Measurements from ENCODE around the gene KCMF1. TPM values are rescaled to one million over a fixed set of nuclear protein-coding genes. Genes with fewer than 3 reads are reported as not detected.

The KCMF1 gene
- total and polyA plus RNA-seq, 10 of the 15 experiments (the other 5 are each of a cell fraction or from before 2014, with no cell fraction given): 8.4 to 124 (median 43.0) TPM

- ChIA-PET RAD21 (ENCODE audit: unreplicated experiment) (interaction anchor here (2.9 kb wide), 1 partner anchor 13 kb away, joined by 12 read pairs; no protein-coding TSS in a partner anchor), CTCF (interaction anchor here (0.6 to 2.9 kb wide), 6 partner anchors 10 to 34 kb away, joined by 3 to 14 read pairs (median 4); no protein-coding TSS in a partner anchor), SMC1A (ENCODE audit: uncharacterized antibody, unreplicated experiment) (interaction anchor here (0.6 to 2.3 kb wide), 9 partner anchors 8 to 179 kb away, joined by 3 to 15 read pairs (median 3); no protein-coding TSS in a partner anchor), POLR2A (interaction anchor here (0.6 to 3.1 kb wide), 7 partner anchors 10 to 58 kb away, joined by 3 to 11 read pairs (median 8); no protein-coding TSS in a partner anchor)
- DNase-seq (ENCODE audit: low read depth, low spot score) (no peak), ATAC-seq (no peak), FAIRE-seq (no peak)
- H3K27me3 ChIP-seq (replicated peaks in 1 of 2; ENCODE audit: control insufficient read depth in 2 of 2, insufficient read depth in 2 of 2, low read length in 1 of 2): no peaks in the 10 kb centered on the region
- no peaks in the 10 kb centered on the region for H4K20me1 ChIP-seq (ENCODE audit: control insufficient read depth, insufficient read depth)
- WGBS (ENCODE audit: insufficient coverage, insufficient replicate concordance, low lambda C conversion rate, missing lambda C conversion rate): 47% methylated on average over 5 of the region's 5 CpGs
- H3K9me3 ChIP-seq (replicated peaks; ENCODE audit: control insufficient read depth, insufficient read depth, low read length): no peaks in the 10 kb centered on the region
- intact Hi-C loops (cut with micrococcal nuclease; ENCODE audit: unreplicated experiment): no loop called here
- H3K9ac ChIP-seq (ENCODE audit: control insufficient read depth, insufficient read depth, low read length): no peak overlapping the region
- in situ Hi-C loops (cut with MboI): no loop called here
- H3K79me2 ChIP-seq (ENCODE audit: control insufficient read depth, insufficient read depth, low read length): peaks cover 9% of the 10 kb centered on the region
- no peak overlapping the region for H3K4me3 ChIP-seq
- peaks cover 20% of the 10 kb centered on the region for H3K4me1 ChIP-seq (ENCODE audit: control insufficient read depth, insufficient read depth, low read length)
- 0 out of 2 replicates have a peak overlapping the region, but pooled peaks have one; percentile 31 for H3K27ac ChIP-seq (ENCODE audit: control insufficient read depth, insufficient read depth)
- no peak overlapping the region for H2AFZ ChIP-seq (ENCODE audit: control insufficient read depth, low read depth, low read length)
- H3K36me3 ChIP-seq (ENCODE audit: control insufficient read depth in 2 of 2, insufficient read depth in 2 of 2, low read length in 1 of 2): peaks cover 3% of the 10 kb centered on the region in 2 experiments; a peak in 3 of 4 replicates
- H3K4me2 ChIP-seq (ENCODE audit: control insufficient read depth, insufficient read depth): no peak overlapping the region
- BruUV-seq (replicated peaks): no TSS peak
- TF ChIP-seq HDAC2 (IDR thresholded peaks at IDR 0.05) (no peak), SPI1 (IDR thresholded peaks at IDR 0.05; ENCODE audit: borderline replicate concordance, insufficient read depth, low read depth, low read length) (0 out of 2 replicates have a peak, but pooled peaks have one; percentile 27), ELK1 (IDR thresholded peaks at IDR 0.05; ENCODE audit: low read depth, low read length) (no peak), RELB (IDR thresholded peaks at IDR 0.05; ENCODE audit: low read depth) (no peak), RBBP5 (conservative IDR thresholded peaks at IDR 0.05) (no peak), CUX1 (IDR thresholded peaks at IDR 0.05; ENCODE audit: insufficient replicate concordance, low read depth, low read length) (no peak), MYC (IDR thresholded peaks at IDR 0.05; ENCODE audit: insufficient read depth, insufficient read length, insufficient replicate concordance, low read length, severe bottlenecking) (no peak), ZBTB40 (IDR thresholded peaks at IDR 0.05; ENCODE audit: borderline replicate concordance) (peak; percentile 36; the same call in 1 of the 2 replicates)
These were observed 11.1 kb upstream of the KCMF1 start for GRCh38 chr2:84959566-84960506.
